Heart left ventricle (tissue), 16 donors: Measurements from ENCODE around the gene IQGAP2. TPM values are rescaled to one million over a fixed set of nuclear protein-coding genes. Genes with fewer than 3 reads are reported as not detected.

ENCODE experiments used
- ATAC-seq, 4 donors: fragments of 200-7000 bp; cut with Tn5 transposase; one replicate each; pipeline ENCODE4 v1.9.1; 2020 to 2022; ENCODE audit warnings: moderate library complexity in 4 of 4, mild to moderate bottlenecking in 3 of 4, moderate number of reproducible peaks in 1 of 4
- DNase-seq, 5 donors: peaks; one replicate each; pipeline ENCODE4 v3.0.0-alpha.2; 2020
- H3K27ac ChIP-seq, 12 donors: fragments of 200-600 bp; sonication (generic) in 4 of 12; one replicate each; pipeline versions ENCODE4 v1.5.0 to v1.8.0; 2016 to 2022; ENCODE audit warnings: mild to moderate bottlenecking in 2 of 12
- H3K27me3 ChIP-seq, 9 donors: fragments of 200-600 bp; sonication (generic) in 2 of 9; one replicate each; pipeline versions ENCODE4 v1.5.1 to v1.8.0; 2016 to 2022; ENCODE audit warnings: mild to moderate bottlenecking in 3 of 9
- H3K36me3 ChIP-seq, 9 donors: fragments of 200-600 bp; sonication (generic) in 2 of 9; one replicate each; pipeline versions ENCODE4 v1.5.0 to v1.8.0; 2018 to 2022; ENCODE audit warnings: mild to moderate bottlenecking in 2 of 9
- H3K4me1 ChIP-seq, 12 donors: fragments of 200-600 bp; sonication (generic) in 4 of 12; one replicate each; pipeline versions ENCODE4 v1.5.0 to v1.8.0; 2016 to 2022; ENCODE audit warnings: mild to moderate bottlenecking in 3 of 12
- H3K4me3 ChIP-seq, 12 donors: fragments of 200-600 bp; sonication (generic) in 4 of 12; one replicate each; pipeline versions ENCODE4 v1.5.0 to v1.8.0; 2017 to 2022; ENCODE audit warnings: mild to moderate bottlenecking in 9 of 12, moderate library complexity in 4 of 12
- H3K9me3 ChIP-seq, 12 donors: fragments of 200-600 bp; sonication (generic) in 4 of 12; one replicate each; pipeline versions ENCODE4 v1.5.0 to v1.8.0; 2016 to 2022; ENCODE audit warnings: mild to moderate bottlenecking in 1 of 12
- CTCF ChIP-seq, 12 donors: fragments of 200-600 bp; sonication (generic) in 4 of 12; IDR thresholded peaks; one replicate each; pipeline versions ENCODE4 v1.5.0 to v1.8.0; 2018 to 2022; ENCODE audit warnings: antibody characterized with exemption in 12 of 12, mild to moderate bottlenecking in 5 of 12
- POLR2A ChIP-seq, 2 donors: fragments of 450-650 bp; IDR thresholded peaks; one replicate each; pipeline ENCODE4 v1.6.1; 2017; ENCODE audit warnings: antibody characterized with exemption in 2 of 2, mild to moderate bottlenecking in 2 of 2, moderate library complexity in 2 of 2
- WGBS, 4 donors: extraction: QIAGEN DNeasy Blood & Tissue Kit in 2 of 4; methylation state at CpG; one replicate each; pipeline versions ENCODE4 v1.1.5 to v1.1.7; 2013 to 2018; 5-methylcytosine and 5-hydroxymethylcytosine counted together
- intact Hi-C, 10 donors: fragments of 100-400 bp; cut with DNase I; formaldehyde crosslinking; loops; one replicate each; pipeline versions ENCODE4 v1.11.1 to v1.14.2; 2022
- polyA plus RNA-seq, 2 donors: library from polyadenylated mRNA; stranded (reverse); fragments of 200-250 nt; gene quantifications; one replicate each; pipeline ENCODE4 v1.2.3, GENCODE V29; 2013
- total RNA-seq, 9 donors: library from RNA; depleted of rRNA in 2 of 9; stranded (reverse); fragments of >200 nt in 2 of 9; fragmentation: NEBNext Ultra II Directional in 3 of 9; extraction: Animal tissue kit (Norgen Biotek cat#: 25700) in 3 of 9; gene quantifications; one replicate each; pipeline versions ENCODE4 v1.1.0 to v1.2.4, GENCODE V29; 2016 to 2023
- donor health status: ischemic (EF 13 %, LVEDD 7.1; RV severe dilation, severe dysfunction).
- donor health status: healthy with polysubstance abuse.
- donor health status: DM: no; HTN: yes; CAD: no.
- donor health status: DM: no; HTN: no; CAD: no.
- donor health status: ischemic (EF 25% LVEDD 6.9; RV normal size, moderate dysfunction).
- donor health status: ischemic (EF 25% LVEDD 5.7; RV mildly dilated, moderate dysfunction).
- donor health status: healthy.
- donor health status: DM: yes; HTN: yes; CAD: no.
- donor health status: ischemic (EF 35%, LVEDD 5.7; RV mildly dilated, moderate dysfunction).
- donor health status: nonischemic (EF 11% LVEDD 7.7; RV severe dilation, severe dysfunction).
- donor health status: DM: yes; HTN: yes; CAD: no.
- donor health status: PGD.
- donor health status: ischemic (EF 29% LVEDD 5.4; RV normal size, mild dysfunction).
- donor health status: nonischemic (EF 23%, LVEDD 6.1; RV moderate dilation, normal function).

IQGAP2 gene
- total and polyA plus RNA-seq, 11 donors = 1.7 to 35.4 (median 6.1) TPM

- H3K4me1 ChIP-seq = no peaks in the 10 kb centered on the region
- 81 to 92% (median 86%) methylated on average over 2 of the region's 2 CpGs for WGBS, 4 donors
- TF ChIP-seq CTCF (IDR thresholded peaks at IDR 0.05) (no peak), POLR2A (IDR thresholded peaks at IDR 0.05) (no peak)
Observed at GRCh38 chr5:76527685-76528161, 124.6 kb downstream of the IQGAP2 start.

GRCh38 chr5:76528547-76529331 is 125.7 kb downstream of the IQGAP2 start:
- Histone ChIP-seq H3K27ac (no peak overlapping the region), H3K4me3 (no peak overlapping the region), H3K9me3 (peaks cover 0 to 5% (median 0%) of the 10 kb centered on the region in 12 donors), H3K27me3 (no peaks in the 10 kb centered on the region), H3K36me3 (no peaks in the 10 kb centered on the region), H3K4me1 (no peaks in the 10 kb centered on the region)
- intact Hi-C loops = no loop called here
- WGBS, 4 donors = 87 to 92% (median 91%) methylated on average over 2 of the region's 2 CpGs
- DNase-seq = no peak
- TF ChIP-seq POLR2A (IDR thresholded peaks at IDR 0.05) = no peak
- TF ChIP-seq CTCF (IDR thresholded peaks at IDR 0.05) = no peak
- ATAC-seq = no peak

More at GRCh38 chr5:76527685-76528161, 124.6 kb downstream of the IQGAP2 start:
- no peak overlapping the region for H3K27ac ChIP-seq
- DNase-seq (no peak), ATAC-seq (no peak)
- no peaks in the 10 kb centered on the region for H3K27me3 ChIP-seq
- peaks cover 0 to 5% (median 0%) of the 10 kb centered on the region in 12 donors for H3K9me3 ChIP-seq
- intact Hi-C loops = no loop called here
- H3K36me3 ChIP-seq = no peaks in the 10 kb centered on the region
- H3K4me3 ChIP-seq = no peak overlapping the region

GRCh38 chr5:76529464-76530344 is 126.6 kb downstream of the IQGAP2 start:
- no peaks in the 10 kb centered on the region for H3K36me3 ChIP-seq
- H3K27me3 ChIP-seq = no peaks in the 10 kb centered on the region
- WGBS, 4 donors = 91 to 96% (median 95%) methylated on average over 10 of the region's 10 CpGs
- no peaks in the 10 kb centered on the region for H3K4me1 ChIP-seq
- no peak for DNase-seq
- intact Hi-C loops = loop anchor here in 1 of 10 donors (10.0 kb wide), 1 partner anchor 605 kb away; no protein-coding TSS in a partner anchor
- H3K4me3 ChIP-seq = no peak overlapping the region
- no peak overlapping the region for H3K27ac ChIP-seq
- TF ChIP-seq CTCF (IDR thresholded peaks at IDR 0.05) (no peak), POLR2A (IDR thresholded peaks at IDR 0.05) (no peak)
- ATAC-seq = no peak
- peaks cover 0 to 5% (median 0%) of the 10 kb centered on the region in 12 donors for H3K9me3 ChIP-seq

- TF ChIP-seq POLR2A (IDR thresholded peaks at IDR 0.05) (no peak), CTCF (IDR thresholded peaks at IDR 0.05) (no peak)
- WGBS, 4 donors = 96 to 97% (median 96%) methylated on average over 3 of the region's 3 CpGs
- intact Hi-C loops = loop anchor here in 1 of 10 donors (10.0 kb wide), 1 partner anchor 607 kb away; no protein-coding TSS in a partner anchor
- no peak overlapping the region for H3K27ac ChIP-seq
- H3K4me1 ChIP-seq = no peaks in the 10 kb centered on the region
- no peak for ATAC-seq
- H3K36me3 ChIP-seq = no peaks in the 10 kb centered on the region
- no peak for DNase-seq
- H3K27me3 ChIP-seq = no peaks in the 10 kb centered on the region
- no peak overlapping the region for H3K4me3 ChIP-seq
- H3K9me3 ChIP-seq = peaks cover 0 to 5% (median 0%) of the 10 kb centered on the region in 12 donors
Observed at GRCh38 chr5:76532052-76532451, 129.0 kb downstream of the IQGAP2 start.
